GM23338 (cell line): ENCODE results near the gene ADD3. TPM values are rescaled to one million over a fixed set of nuclear protein-coding genes. Genes with fewer than 3 reads are reported as not detected.
"Not testable (repeated sequence)": the region's sequence is repeated elsewhere in the genome, so short reads cannot be mapped to it uniquely, and the experiment has no call there.

Experiments used
- ATAC-seq: fragments of 200-7000 bp; cut with Tn5 transposase; 3 replicates; pipeline ENCODE4 v1.9.1; 2020
- DNase-seq: peaks from one replicate; pipeline ENCODE4 v3.0.0-alpha.2; 2015; ENCODE audit warnings: low spot score
- H2AFZ ChIP-seq: fragments of 200-600 bp; sonication (generic); 2 replicates; pipeline ENCODE4 v1.8.0; 2016; ENCODE audit warnings: antibody characterized with exemption, mild to moderate bottlenecking, moderate library complexity
- H3F3A ChIP-seq: fragments of 200-600 bp; sonication (generic); replicated peaks from 2 replicates; pipeline ENCODE4 v1.8.0; 2017; ENCODE audit warnings: antibody characterized with exemption, mixed run types, low read depth
- H3K27ac ChIP-seq: fragments of 200-600 bp; sonication (generic); 2 replicates; pipeline ENCODE4 v1.6.1; 2016; ENCODE audit warnings: low read depth
- H3K27me3 ChIP-seq: fragments of 200-600 bp; sonication (generic); 2 replicates; pipeline ENCODE4 v1.8.0; 2016; ENCODE audit warnings: mild to moderate bottlenecking, mixed run types, moderate library complexity; ENCODE audit not compliant: insufficient read depth
- H3K36me3 ChIP-seq: fragments of 200-600 bp; sonication (generic); 2 replicates; pipeline ENCODE4 v1.8.0; 2016; ENCODE audit warnings: mild to moderate bottlenecking; ENCODE audit not compliant: insufficient read depth
- H3K4me1 ChIP-seq: fragments of 200-600 bp; sonication (generic); 2 replicates; pipeline ENCODE4 v1.8.0; 2016; ENCODE audit warnings: mild to moderate bottlenecking, moderate library complexity; ENCODE audit not compliant: insufficient read depth
- H3K4me2 ChIP-seq: fragments of 200-600 bp; sonication (generic); 2 replicates; pipeline ENCODE4 v1.7.1; 2017; ENCODE audit warnings: mixed run types
- H3K4me3 ChIP-seq: fragments of 200-600 bp; sonication (generic); 2 replicates; pipeline ENCODE4 v1.6.1; 2016; ENCODE audit warnings: mixed run types
- H3K79me2 ChIP-seq: fragments of 200-600 bp; sonication (generic); replicated peaks from 2 replicates; pipeline ENCODE4 v1.8.0; 2017; ENCODE audit warnings: mild to moderate bottlenecking; ENCODE audit not compliant: insufficient read depth
- H3K9me2 ChIP-seq: fragments of 200-600 bp; sonication (generic); 2 replicates; pipeline ENCODE4 v1.8.0; 2017; ENCODE audit not compliant: insufficient read depth
- H4K20me1 ChIP-seq: fragments of 200-600 bp; sonication (generic); replicated peaks from 2 replicates; pipeline ENCODE4 v1.8.0; 2017; ENCODE audit warnings: mild to moderate bottlenecking; ENCODE audit not compliant: insufficient read depth
- H3K27ac Mint-ChIP-seq: 2 replicates; pipeline ENCODE4 v1.8.0; 2020; ENCODE audit warnings: inconsistent platforms, mild to moderate bottlenecking, moderate library complexity, mixed read lengths
- H3K27me3 Mint-ChIP-seq: 3 replicates; pipeline ENCODE4 v1.8.0; 2022; ENCODE audit warnings: low read depth, mild to moderate bottlenecking, moderate library complexity, mixed read lengths, inconsistent platforms; ENCODE audit not compliant: insufficient read depth, poor library complexity
- H3K36me3 Mint-ChIP-seq: 3 replicates; pipeline ENCODE4 v1.8.0; 2021; ENCODE audit warnings: low read depth, mild to moderate bottlenecking, inconsistent platforms, moderate library complexity, mixed read lengths
- H3K4me1 Mint-ChIP-seq: 3 replicates; pipeline ENCODE4 v1.8.0; 2020; ENCODE audit warnings: mild to moderate bottlenecking, inconsistent platforms, mixed read lengths
- H3K4me3 Mint-ChIP-seq: 3 replicates; pipeline ENCODE4 v1.8.0; 2021; ENCODE audit warnings: moderate library complexity, mild to moderate bottlenecking, inconsistent platforms, mixed read lengths
- H3K9me3 Mint-ChIP-seq: 3 replicates; pipeline ENCODE4 v1.8.0; 2020; ENCODE audit warnings: moderate library complexity, mild to moderate bottlenecking, inconsistent platforms, mixed read lengths
- CREB1 ChIP-seq: fragments of 250-450 bp; sonication (Bioruptor Pico); IDR thresholded peaks from 2 replicates; pipeline ENCODE4 v1.5.0; 2020; ENCODE audit warnings: low read depth, mild to moderate bottlenecking, moderate library complexity
- CTCF ChIP-seq, 2 experiments: fragments of 200-600 bp in 1 of 2; sonication (generic) in 1 of 2; conservative IDR thresholded peaks; 2 replicates each; pipeline versions ENCODE4 v1.5.1 to v1.6.1; 2016 to 2017; ENCODE audit warnings: antibody characterized with exemption in 2 of 2, low read depth in 2 of 2, mild to moderate bottlenecking in 2 of 2, moderate library complexity in 1 of 2
- ETS1 ChIP-seq: IDR thresholded peaks from 2 replicates; pipeline ENCODE4 v1.6.1; 2016; ENCODE audit warnings: antibody characterized with exemption
- EZH2 ChIP-seq: fragments of 200-600 bp; sonication (generic); IDR thresholded peaks from one replicate; pipeline ENCODE4 v1.8.0; 2017; ENCODE audit warnings: antibody characterized with exemption, mild to moderate bottlenecking, low read depth; ENCODE audit not compliant: unreplicated experiment
- POLR2AphosphoS5 ChIP-seq: IDR thresholded peaks from 2 replicates; pipeline ENCODE4 v1.6.1; 2016; ENCODE audit warnings: antibody characterized with exemption, low read depth
- ZNF331 ChIP-seq: fragments of 250-450 bp; sonication (Bioruptor Pico); IDR thresholded peaks from 2 replicates; pipeline ENCODE4 v1.5.0; 2020; ENCODE audit warnings: low read depth, mild to moderate bottlenecking, moderate library complexity
- polyA plus RNA-seq: library from polyadenylated mRNA; unstranded; fragments of >200 nt; fragmentation: Nextera tagmentation; extraction: Ambion mirVana; gene quantifications from 2 replicates; pipeline ENCODE4 v1.2.1, GENCODE V29; 2016
- total RNA-seq: library from RNA; depleted of rRNA; stranded (reverse); fragments of >200 nt; shearing (Covaris generic); gene quantifications from 2 replicates; pipeline ENCODE4 v1.2.3, GENCODE V29; 2014
- TF ChIP-seq, protein P1 (sequence below): fragments of 250-450 bp; sonication (Bioruptor Pico); IDR thresholded peaks from 2 replicates; pipeline ENCODE4 v1.5.0; 2020; ENCODE audit warnings: mild to moderate bottlenecking, moderate library complexity
- TF ChIP-seq, protein P2 (sequence below): IDR thresholded peaks from one replicate; pipeline ENCODE4 v1.6.1; 2018; ENCODE audit warnings: antibody characterized with exemption; ENCODE audit not compliant: unreplicated experiment

The ADD3 gene
- total and polyA plus RNA-seq, 2 experiments from 2014 or later, result 68.5 to 767 TPM

GRCh38 chr10:110113670-110114337 is 106.0 kb downstream of the ADD3 start (continued):
- TF ChIP-seq, protein P1, sequence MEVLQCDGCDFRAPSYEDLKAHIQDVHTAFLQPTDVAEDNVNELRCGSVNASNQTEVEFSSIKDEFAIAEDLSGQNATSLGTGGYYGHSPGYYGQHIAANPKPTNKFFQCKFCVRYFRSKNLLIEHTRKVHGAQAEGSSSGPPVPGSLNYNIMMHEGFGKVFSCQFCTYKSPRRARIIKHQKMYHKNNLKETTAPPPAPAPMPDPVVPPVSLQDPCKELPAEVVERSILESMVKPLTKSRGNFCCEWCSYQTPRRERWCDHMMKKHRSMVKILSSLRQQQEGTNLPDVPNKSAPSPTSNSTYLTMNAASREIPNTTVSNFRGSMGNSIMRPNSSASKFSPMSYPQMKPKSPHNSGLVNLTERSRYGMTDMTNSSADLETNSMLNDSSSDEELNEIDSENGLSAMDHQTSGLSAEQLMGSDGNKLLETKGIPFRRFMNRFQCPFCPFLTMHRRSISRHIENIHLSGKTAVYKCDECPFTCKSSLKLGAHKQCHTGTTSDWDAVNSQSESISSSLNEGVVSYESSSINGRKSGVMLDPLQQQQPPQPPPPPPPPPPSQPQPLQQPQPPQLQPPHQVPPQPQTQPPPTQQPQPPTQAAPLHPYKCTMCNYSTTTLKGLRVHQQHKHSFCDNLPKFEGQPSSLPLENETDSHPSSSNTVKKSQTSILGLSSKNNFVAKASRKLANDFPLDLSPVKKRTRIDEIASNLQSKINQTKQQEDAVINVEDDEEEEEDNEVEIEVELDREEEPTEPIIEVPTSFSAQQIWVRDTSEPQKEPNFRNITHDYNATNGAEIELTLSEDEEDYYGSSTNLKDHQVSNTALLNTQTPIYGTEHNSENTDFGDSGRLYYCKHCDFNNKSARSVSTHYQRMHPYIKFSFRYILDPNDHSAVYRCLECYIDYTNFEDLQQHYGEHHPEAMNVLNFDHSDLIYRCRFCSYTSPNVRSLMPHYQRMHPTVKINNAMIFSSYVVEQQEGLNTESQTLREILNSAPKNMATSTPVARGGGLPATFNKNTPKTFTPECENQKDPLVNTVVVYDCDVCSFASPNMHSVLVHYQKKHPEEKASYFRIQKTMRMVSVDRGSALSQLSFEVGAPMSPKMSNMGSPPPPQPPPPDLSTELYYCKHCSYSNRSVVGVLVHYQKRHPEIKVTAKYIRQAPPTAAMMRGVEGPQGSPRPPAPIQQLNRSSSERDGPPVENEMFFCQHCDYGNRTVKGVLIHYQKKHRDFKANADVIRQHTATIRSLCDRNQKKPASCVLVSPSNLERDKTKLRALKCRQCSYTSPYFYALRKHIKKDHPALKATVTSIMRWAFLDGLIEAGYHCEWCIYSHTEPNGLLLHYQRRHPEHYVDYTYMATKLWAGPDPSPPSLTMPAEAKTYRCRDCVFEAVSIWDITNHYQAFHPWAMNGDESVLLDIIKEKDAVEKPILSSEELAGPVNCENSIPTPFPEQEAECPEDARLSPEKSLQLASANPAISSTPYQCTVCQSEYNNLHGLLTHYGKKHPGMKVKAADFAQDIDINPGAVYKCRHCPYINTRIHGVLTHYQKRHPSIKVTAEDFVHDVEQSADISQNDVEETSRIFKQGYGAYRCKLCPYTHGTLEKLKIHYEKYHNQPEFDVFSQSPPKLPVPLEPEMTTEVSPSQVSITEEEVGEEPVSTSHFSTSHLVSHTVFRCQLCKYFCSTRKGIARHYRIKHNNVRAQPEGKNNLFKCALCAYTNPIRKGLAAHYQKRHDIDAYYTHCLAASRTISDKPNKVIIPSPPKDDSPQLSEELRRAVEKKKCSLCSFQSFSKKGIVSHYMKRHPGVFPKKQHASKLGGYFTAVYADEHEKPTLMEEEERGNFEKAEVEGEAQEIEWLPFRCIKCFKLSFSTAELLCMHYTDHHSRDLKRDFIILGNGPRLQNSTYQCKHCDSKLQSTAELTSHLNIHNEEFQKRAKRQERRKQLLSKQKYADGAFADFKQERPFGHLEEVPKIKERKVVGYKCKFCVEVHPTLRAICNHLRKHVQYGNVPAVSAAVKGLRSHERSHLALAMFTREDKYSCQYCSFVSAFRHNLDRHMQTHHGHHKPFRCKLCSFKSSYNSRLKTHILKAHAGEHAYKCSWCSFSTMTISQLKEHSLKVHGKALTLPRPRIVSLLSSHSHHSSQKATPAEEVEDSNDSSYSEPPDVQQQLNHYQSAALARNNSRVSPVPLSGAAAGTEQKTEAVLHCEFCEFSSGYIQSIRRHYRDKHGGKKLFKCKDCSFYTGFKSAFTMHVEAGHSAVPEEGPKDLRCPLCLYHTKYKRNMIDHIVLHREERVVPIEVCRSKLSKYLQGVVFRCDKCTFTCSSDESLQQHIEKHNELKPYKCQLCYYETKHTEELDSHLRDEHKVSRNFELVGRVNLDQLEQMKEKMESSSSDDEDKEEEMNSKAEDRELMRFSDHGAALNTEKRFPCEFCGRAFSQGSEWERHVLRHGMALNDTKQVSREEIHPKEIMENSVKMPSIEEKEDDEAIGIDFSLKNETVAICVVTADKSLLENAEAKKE (CRISPR knock-in tag), result no peak
- TF ChIP-seq EZH2 (no peak), POLR2AphosphoS5 (no peak), ETS1 (no peak), CTCF (conservative IDR thresholded peaks at IDR 0.05; ENCODE audit: low read depth in 2 of 2) (no peak), CREB1 (CRISPR knock-in tag) (no peak), ZNF331 (CRISPR knock-in tag) (no peak)
- TF ChIP-seq, protein P2, sequence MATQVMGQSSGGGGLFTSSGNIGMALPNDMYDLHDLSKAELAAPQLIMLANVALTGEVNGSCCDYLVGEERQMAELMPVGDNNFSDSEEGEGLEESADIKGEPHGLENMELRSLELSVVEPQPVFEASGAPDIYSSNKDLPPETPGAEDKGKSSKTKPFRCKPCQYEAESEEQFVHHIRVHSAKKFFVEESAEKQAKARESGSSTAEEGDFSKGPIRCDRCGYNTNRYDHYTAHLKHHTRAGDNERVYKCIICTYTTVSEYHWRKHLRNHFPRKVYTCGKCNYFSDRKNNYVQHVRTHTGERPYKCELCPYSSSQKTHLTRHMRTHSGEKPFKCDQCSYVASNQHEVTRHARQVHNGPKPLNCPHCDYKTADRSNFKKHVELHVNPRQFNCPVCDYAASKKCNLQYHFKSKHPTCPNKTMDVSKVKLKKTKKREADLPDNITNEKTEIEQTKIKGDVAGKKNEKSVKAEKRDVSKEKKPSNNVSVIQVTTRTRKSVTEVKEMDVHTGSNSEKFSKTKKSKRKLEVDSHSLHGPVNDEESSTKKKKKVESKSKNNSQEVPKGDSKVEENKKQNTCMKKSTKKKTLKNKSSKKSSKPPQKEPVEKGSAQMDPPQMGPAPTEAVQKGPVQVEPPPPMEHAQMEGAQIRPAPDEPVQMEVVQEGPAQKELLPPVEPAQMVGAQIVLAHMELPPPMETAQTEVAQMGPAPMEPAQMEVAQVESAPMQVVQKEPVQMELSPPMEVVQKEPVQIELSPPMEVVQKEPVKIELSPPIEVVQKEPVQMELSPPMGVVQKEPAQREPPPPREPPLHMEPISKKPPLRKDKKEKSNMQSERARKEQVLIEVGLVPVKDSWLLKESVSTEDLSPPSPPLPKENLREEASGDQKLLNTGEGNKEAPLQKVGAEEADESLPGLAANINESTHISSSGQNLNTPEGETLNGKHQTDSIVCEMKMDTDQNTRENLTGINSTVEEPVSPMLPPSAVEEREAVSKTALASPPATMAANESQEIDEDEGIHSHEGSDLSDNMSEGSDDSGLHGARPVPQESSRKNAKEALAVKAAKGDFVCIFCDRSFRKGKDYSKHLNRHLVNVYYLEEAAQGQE, result no peak

DNA sequence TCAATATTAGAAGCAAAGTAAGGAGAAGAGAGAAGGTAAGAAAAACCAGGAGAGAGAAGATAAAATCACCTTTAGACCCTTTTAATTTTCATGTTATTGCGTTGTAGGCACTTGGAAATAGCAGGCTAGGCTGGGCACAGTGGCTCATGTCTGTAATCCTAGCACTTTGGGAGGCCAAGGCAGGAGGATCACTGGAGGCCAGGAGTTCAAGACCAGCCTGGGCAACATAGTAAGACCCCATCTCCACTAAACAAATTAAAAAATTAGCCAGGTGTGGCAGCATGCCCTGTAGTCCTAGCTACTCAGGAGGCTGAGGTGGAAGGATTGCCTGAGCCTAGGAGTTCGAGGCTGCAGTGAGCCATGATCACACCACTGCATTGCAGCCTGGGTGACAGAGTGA is 106.9 kb downstream of the ADD3 start:
- not testable (repeated sequence) for H3K27ac Mint-ChIP-seq, H3F3A ChIP-seq, H4K20me1 ChIP-seq, H3K27me3 Mint-ChIP-seq, H3K79me2 ChIP-seq, H3K9me2 ChIP-seq, H3K4me3 ChIP-seq, H3K4me2 ChIP-seq, ATAC-seq, H3K4me1 ChIP-seq, DNase-seq, H2AFZ ChIP-seq, H3K4me1 Mint-ChIP-seq, H3K27me3 ChIP-seq, H3K9me3 Mint-ChIP-seq, H3K4me3 Mint-ChIP-seq, H3K27ac ChIP-seq
- H3K36me3 ChIP-seq, result peaks cover 30% of the 10 kb centered on the region
- H3K36me3 Mint-ChIP-seq, result peaks cover 52% of the 10 kb centered on the region
